ENCODE measurements around the gene NAALAD2. TPM values are rescaled to one million over a fixed set of nuclear protein-coding genes. Genes with fewer than 3 reads are reported as not detected.

NAALAD2 gene
- total and polyA plus RNA-seq, 2 of the 8 experiments (the other 6 are each of a cell fraction or from before 2014, with no cell fraction given), result 2.6 to 3.9 TPM

DNA sequence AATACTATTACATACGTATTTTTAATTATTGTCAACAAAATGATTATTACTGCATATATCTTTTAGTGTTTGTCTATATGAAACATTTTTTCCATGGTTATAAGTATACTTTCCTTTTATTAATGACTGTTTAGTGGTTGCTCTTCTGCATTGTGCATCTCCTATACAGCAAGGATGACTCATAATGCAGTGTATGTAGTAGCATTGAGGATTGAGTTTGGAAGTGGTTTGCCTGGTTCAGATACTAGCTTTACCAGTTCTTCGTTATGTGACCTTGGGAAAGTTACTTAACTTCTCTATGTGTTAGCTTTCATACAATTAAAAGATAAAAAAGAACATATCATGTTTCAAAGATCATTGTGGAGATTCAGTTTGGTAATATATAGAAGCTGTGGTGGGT, 44.3 kb downstream of the NAALAD2 start (continued):
- TF ChIP-seq, protein P1, sequence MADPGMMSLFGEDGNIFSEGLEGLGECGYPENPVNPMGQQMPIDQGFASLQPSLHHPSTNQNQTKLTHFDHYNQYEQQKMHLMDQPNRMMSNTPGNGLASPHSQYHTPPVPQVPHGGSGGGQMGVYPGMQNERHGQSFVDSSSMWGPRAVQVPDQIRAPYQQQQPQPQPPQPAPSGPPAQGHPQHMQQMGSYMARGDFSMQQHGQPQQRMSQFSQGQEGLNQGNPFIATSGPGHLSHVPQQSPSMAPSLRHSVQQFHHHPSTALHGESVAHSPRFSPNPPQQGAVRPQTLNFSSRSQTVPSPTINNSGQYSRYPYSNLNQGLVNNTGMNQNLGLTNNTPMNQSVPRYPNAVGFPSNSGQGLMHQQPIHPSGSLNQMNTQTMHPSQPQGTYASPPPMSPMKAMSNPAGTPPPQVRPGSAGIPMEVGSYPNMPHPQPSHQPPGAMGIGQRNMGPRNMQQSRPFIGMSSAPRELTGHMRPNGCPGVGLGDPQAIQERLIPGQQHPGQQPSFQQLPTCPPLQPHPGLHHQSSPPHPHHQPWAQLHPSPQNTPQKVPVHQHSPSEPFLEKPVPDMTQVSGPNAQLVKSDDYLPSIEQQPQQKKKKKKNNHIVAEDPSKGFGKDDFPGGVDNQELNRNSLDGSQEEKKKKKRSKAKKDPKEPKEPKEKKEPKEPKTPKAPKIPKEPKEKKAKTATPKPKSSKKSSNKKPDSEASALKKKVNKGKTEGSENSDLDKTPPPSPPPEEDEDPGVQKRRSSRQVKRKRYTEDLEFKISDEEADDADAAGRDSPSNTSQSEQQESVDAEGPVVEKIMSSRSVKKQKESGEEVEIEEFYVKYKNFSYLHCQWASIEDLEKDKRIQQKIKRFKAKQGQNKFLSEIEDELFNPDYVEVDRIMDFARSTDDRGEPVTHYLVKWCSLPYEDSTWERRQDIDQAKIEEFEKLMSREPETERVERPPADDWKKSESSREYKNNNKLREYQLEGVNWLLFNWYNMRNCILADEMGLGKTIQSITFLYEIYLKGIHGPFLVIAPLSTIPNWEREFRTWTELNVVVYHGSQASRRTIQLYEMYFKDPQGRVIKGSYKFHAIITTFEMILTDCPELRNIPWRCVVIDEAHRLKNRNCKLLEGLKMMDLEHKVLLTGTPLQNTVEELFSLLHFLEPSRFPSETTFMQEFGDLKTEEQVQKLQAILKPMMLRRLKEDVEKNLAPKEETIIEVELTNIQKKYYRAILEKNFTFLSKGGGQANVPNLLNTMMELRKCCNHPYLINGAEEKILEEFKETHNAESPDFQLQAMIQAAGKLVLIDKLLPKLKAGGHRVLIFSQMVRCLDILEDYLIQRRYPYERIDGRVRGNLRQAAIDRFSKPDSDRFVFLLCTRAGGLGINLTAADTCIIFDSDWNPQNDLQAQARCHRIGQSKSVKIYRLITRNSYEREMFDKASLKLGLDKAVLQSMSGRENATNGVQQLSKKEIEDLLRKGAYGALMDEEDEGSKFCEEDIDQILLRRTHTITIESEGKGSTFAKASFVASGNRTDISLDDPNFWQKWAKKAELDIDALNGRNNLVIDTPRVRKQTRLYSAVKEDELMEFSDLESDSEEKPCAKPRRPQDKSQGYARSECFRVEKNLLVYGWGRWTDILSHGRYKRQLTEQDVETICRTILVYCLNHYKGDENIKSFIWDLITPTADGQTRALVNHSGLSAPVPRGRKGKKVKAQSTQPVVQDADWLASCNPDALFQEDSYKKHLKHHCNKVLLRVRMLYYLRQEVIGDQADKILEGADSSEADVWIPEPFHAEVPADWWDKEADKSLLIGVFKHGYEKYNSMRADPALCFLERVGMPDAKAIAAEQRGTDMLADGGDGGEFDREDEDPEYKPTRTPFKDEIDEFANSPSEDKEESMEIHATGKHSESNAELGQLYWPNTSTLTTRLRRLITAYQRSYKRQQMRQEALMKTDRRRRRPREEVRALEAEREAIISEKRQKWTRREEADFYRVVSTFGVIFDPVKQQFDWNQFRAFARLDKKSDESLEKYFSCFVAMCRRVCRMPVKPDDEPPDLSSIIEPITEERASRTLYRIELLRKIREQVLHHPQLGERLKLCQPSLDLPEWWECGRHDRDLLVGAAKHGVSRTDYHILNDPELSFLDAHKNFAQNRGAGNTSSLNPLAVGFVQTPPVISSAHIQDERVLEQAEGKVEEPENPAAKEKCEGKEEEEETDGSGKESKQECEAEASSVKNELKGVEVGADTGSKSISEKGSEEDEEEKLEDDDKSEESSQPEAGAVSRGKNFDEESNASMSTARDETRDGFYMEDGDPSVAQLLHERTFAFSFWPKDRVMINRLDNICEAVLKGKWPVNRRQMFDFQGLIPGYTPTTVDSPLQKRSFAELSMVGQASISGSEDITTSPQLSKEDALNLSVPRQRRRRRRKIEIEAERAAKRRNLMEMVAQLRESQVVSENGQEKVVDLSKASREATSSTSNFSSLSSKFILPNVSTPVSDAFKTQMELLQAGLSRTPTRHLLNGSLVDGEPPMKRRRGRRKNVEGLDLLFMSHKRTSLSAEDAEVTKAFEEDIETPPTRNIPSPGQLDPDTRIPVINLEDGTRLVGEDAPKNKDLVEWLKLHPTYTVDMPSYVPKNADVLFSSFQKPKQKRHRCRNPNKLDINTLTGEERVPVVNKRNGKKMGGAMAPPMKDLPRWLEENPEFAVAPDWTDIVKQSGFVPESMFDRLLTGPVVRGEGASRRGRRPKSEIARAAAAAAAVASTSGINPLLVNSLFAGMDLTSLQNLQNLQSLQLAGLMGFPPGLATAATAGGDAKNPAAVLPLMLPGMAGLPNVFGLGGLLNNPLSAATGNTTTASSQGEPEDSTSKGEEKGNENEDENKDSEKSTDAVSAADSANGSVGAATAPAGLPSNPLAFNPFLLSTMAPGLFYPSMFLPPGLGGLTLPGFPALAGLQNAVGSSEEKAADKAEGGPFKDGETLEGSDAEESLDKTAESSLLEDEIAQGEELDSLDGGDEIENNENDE (IDR thresholded peaks at IDR 0.05; ENCODE audit: insufficient replicate concordance, low read length), result no peak
